Activated naive CD8-positive, alpha-beta T cell treated with anti-CD3 and anti-CD28 coated beads, Interleukin-2, amount 10 ng/mL, durations not matched to agents 7 days and 5 days (primary cell): ENCODE results near the gene SPOP. TPM values are rescaled to one million over a fixed set of nuclear protein-coding genes. Genes with fewer than 3 reads are reported as not detected.
A peak's percentile ranks its signal among the peaks of the same experiment; 100 is the strongest.
"Not testable (repeated sequence)": the region's sequence is repeated elsewhere in the genome, so short reads cannot be mapped to it uniquely, and the experiment has no call there.

Experiments
- ATAC-seq: fragments of 150-1000 bp; cut with Tn5 transposase; one replicate; pipeline ENCODE4 v1.10.0; 2021; ENCODE audit warnings: low read depth, moderate library complexity
- POLR2A ChIA-PET: fragments of 350-600 bp; sonication (Branson Sonifier 250); formaldehyde crosslinking; loops from one replicate; lab custom pipeline; 2021; ENCODE audit warnings: antibody characterized with exemption; lab: Charles Lee
- DNase-seq: peaks from one replicate; pipeline ENCODE4 v3.0.0; 2021
- H3K27ac Mint-ChIP-seq: one replicate; pipeline ENCODE4 v1.8.0; 2022; ENCODE audit warnings: mild to moderate bottlenecking, mixed read lengths
- H3K27me3 Mint-ChIP-seq: one replicate; pipeline ENCODE4 v1.8.0; 2022; ENCODE audit warnings: mild to moderate bottlenecking, moderate library complexity, mixed read lengths
- H3K36me3 Mint-ChIP-seq: one replicate; pipeline ENCODE4 v1.8.0; 2021; ENCODE audit warnings: mild to moderate bottlenecking, mixed read lengths
- H3K4me1 Mint-ChIP-seq: one replicate; pipeline ENCODE4 v1.8.0; 2021; ENCODE audit warnings: mixed read lengths
- H3K4me3 Mint-ChIP-seq: one replicate; pipeline ENCODE4 v1.8.0; 2022; ENCODE audit warnings: mild to moderate bottlenecking, moderate library complexity, mixed read lengths
- H3K9me3 Mint-ChIP-seq: one replicate; pipeline ENCODE4 v1.8.0; 2021; ENCODE audit warnings: mixed read lengths
- total RNA-seq, 2 experiments: library from RNA; stranded (reverse); gene quantifications; one replicate each; pipeline ENCODE4 v1.2.3, GENCODE V29; 2021

The SPOP gene
- 10 to 100 TPM; 49.6 to 60.6 TPM for total RNA-seq

- Mint-ChIP-seq H3K4me1 (peaks cover 33% of the 10 kb centered on the region), H3K36me3 (peaks cover 11% of the 10 kb centered on the region), H3K9me3 (peaks cover 2% of the 10 kb centered on the region), H3K27me3 (peaks cover 4% of the 10 kb centered on the region), H3K27ac (peak within 1 kb of the TSS; percentile 99), H3K4me3 (peak within 1 kb of the TSS; percentile 98)
- DNase-seq, result peak; percentile 97
- peak; percentile 89 for ATAC-seq
- POLR2A ChIA-PET, result interaction anchor here (0.6 to 2.0 kb wide), 8 partner anchors 10 to 1039 kb away, joined by 3 to 19 read pairs (median 5); no protein-coding TSS in a partner anchor
Measured at GRCh38 chr17:49677933-49678847, at the start of gene SPOP. TSS of gene SPOP (minus strand) at chr17:49678097. CDS start at chr17:49622810, 55,287 bp downstream.

GRCh38 chr17:49727380-49727779, 49.5 kb upstream of the SPOP start:
- POLR2A ChIA-PET, result interaction anchor here (0.5 to 1.2 kb wide), 2 partner anchors 37 to 50 kb away, joined by 3 to 4 read pairs; no protein-coding TSS in a partner anchor
- no peak for ATAC-seq
- peaks cover 28% of the 10 kb centered on the region for H3K4me1 Mint-ChIP-seq

GRCh38 chr17:49725452-49726130, 47.7 kb upstream of the SPOP start:
- ATAC-seq (no peak), DNase-seq (no peak)
- Mint-ChIP-seq H3K27ac (no peak overlapping the region), H3K36me3 (peaks cover 25% of the 10 kb centered on the region), H3K27me3 (no peaks in the 10 kb centered on the region), H3K9me3 (no peaks in the 10 kb centered on the region), H3K4me3 (no peak overlapping the region), H3K4me1 (peaks cover 23% of the 10 kb centered on the region)
- POLR2A ChIA-PET, result no interaction called here

More at GRCh38 chr17:49727380-49727779, 49.5 kb upstream of the SPOP start:
- H3K36me3 Mint-ChIP-seq, result peaks cover 31% of the 10 kb centered on the region
- no peaks in the 10 kb centered on the region for H3K27me3 Mint-ChIP-seq
- H3K27ac Mint-ChIP-seq, result no peak overlapping the region
- no peak overlapping the region for H3K4me3 Mint-ChIP-seq
- no peak for DNase-seq
- no peaks in the 10 kb centered on the region for H3K9me3 Mint-ChIP-seq

- H3K4me1 Mint-ChIP-seq, result peaks cover 20% of the 10 kb centered on the region
- POLR2A ChIA-PET, result interaction anchor here (0.7 kb wide), 1 partner anchor 39 kb away, joined by 3 read pairs; no protein-coding TSS in a partner anchor
- H3K9me3 Mint-ChIP-seq, H3K4me3 Mint-ChIP-seq, H3K27ac Mint-ChIP-seq, H3K27me3 Mint-ChIP-seq, DNase-seq, ATAC-seq: not testable (repeated sequence)
- H3K36me3 Mint-ChIP-seq, result peaks cover 29% of the 10 kb centered on the region
Measured at GRCh38 chr17:49724552-49724951, 46.7 kb upstream of the SPOP start.

GRCh38 chr17:49723423-49723822, 45.5 kb upstream of the SPOP start:
- no peak overlapping the region for H3K4me3 Mint-ChIP-seq
- no peaks in the 10 kb centered on the region for H3K27me3 Mint-ChIP-seq
- H3K36me3 Mint-ChIP-seq, result peaks cover 37% of the 10 kb centered on the region
- H3K4me1 Mint-ChIP-seq, result peaks cover 12% of the 10 kb centered on the region
- no peak overlapping the region for H3K27ac Mint-ChIP-seq
- no peak for DNase-seq
- POLR2A ChIA-PET, result no interaction called here
- ATAC-seq, result no peak
- H3K9me3 Mint-ChIP-seq, result no peaks in the 10 kb centered on the region

- Mint-ChIP-seq H3K4me1 (peaks cover 13% of the 10 kb centered on the region), H3K9me3 (no peaks in the 10 kb centered on the region), H3K27ac (no peak overlapping the region), H3K4me3 (no peak overlapping the region), H3K36me3 (peaks cover 48% of the 10 kb centered on the region), H3K27me3 (no peaks in the 10 kb centered on the region)
- DNase-seq (no peak), ATAC-seq (no peak)
- POLR2A ChIA-PET, result interaction anchor here (1.8 kb wide), 1 partner anchor 66 kb away, joined by 4 read pairs; the partner anchor contains the start of gene KAT7
Measured at GRCh38 chr17:49722066-49722465, 44.2 kb upstream of the SPOP start.

GRCh38 chr17:49717371-49717861, 39.5 kb upstream of the SPOP start:
- H3K27me3 Mint-ChIP-seq, result no peaks in the 10 kb centered on the region
- ATAC-seq, result no peak
- POLR2A ChIA-PET, result interaction anchor here (0.6 to 1.0 kb wide), 2 partner anchors 9 to 47 kb away, joined by 3 to 4 read pairs; partner anchors contain the start of gene FAM117A
- DNase-seq, result no peak
- H3K9me3 Mint-ChIP-seq, result no peaks in the 10 kb centered on the region
- peaks cover 53% of the 10 kb centered on the region for H3K36me3 Mint-ChIP-seq
- H3K4me3 Mint-ChIP-seq, result no peak overlapping the region
- peak overlapping the region; percentile 38 for H3K27ac Mint-ChIP-seq
- H3K4me1 Mint-ChIP-seq, result peaks cover 22% of the 10 kb centered on the region

GRCh38 chr17:49716668-49717364, 38.9 kb upstream of the SPOP start:
- H3K4me3 Mint-ChIP-seq, result no peak overlapping the region
- H3K27me3 Mint-ChIP-seq, result no peaks in the 10 kb centered on the region
- peaks cover 53% of the 10 kb centered on the region for H3K36me3 Mint-ChIP-seq
- DNase-seq (no peak), ATAC-seq (no peak)
- H3K27ac Mint-ChIP-seq, result peak overlapping the region; percentile 55
- no peaks in the 10 kb centered on the region for H3K9me3 Mint-ChIP-seq
- H3K4me1 Mint-ChIP-seq, result peaks cover 22% of the 10 kb centered on the region
- POLR2A ChIA-PET, result interaction anchor here (0.6 to 1.8 kb wide), 3 partner anchors 8 to 71 kb away, joined by 3 to 7 read pairs (median 4); partner anchors contain the start of genes FAM117A and KAT7

- Mint-ChIP-seq H3K9me3 (no peaks in the 10 kb centered on the region), H3K4me3 (no peak overlapping the region), H3K27me3 (no peaks in the 10 kb centered on the region), H3K4me1 (peaks cover 22% of the 10 kb centered on the region), H3K36me3 (peaks cover 54% of the 10 kb centered on the region), H3K27ac (peak overlapping the region; percentile 57)
- POLR2A ChIA-PET, result interaction anchor here (1.4 to 1.8 kb wide), 2 partner anchors 19 to 73 kb away, joined by 5 to 7 read pairs; partner anchors contain the start of gene KAT7
- ATAC-seq (no peak), DNase-seq (no peak)
Measured at GRCh38 chr17:49715717-49716279, 37.9 kb upstream of the SPOP start.

- H3K36me3 Mint-ChIP-seq, result peaks cover 54% of the 10 kb centered on the region
- peak; percentile 52 for ATAC-seq
- POLR2A ChIA-PET, result interaction anchor here (1.4 to 1.8 kb wide), 2 partner anchors 19 to 73 kb away, joined by 5 to 7 read pairs; partner anchors contain the start of gene KAT7
Measured at GRCh38 chr17:49715216-49715615, 37.3 kb upstream of the SPOP start.

GRCh38 chr17:49708515-49709183, 30.8 kb upstream of the SPOP start:
- DNase-seq (no peak), ATAC-seq (no peak)
- no peaks in the 10 kb centered on the region for H3K9me3 Mint-ChIP-seq
- peaks cover 34% of the 10 kb centered on the region for H3K4me1 Mint-ChIP-seq
- no peaks in the 10 kb centered on the region for H3K27me3 Mint-ChIP-seq
- peak overlapping the region; percentile 93 for H3K4me3 Mint-ChIP-seq
- POLR2A ChIA-PET, result interaction anchor here (0.6 to 2.4 kb wide), 20 partner anchors 9 to 727 kb away, joined by 3 to 16 read pairs (median 4); partner anchors contain the start of genes FAM117A, KAT7 and PHB1
- peaks cover 4% of the 10 kb centered on the region for H3K36me3 Mint-ChIP-seq
- H3K27ac Mint-ChIP-seq, result peak overlapping the region; percentile 98

More at GRCh38 chr17:49715216-49715615, 37.3 kb upstream of the SPOP start:
- Mint-ChIP-seq H3K4me1 (peaks cover 22% of the 10 kb centered on the region), H3K27me3 (no peaks in the 10 kb centered on the region), H3K27ac (peak overlapping the region; percentile 57), H3K4me3 (no peak overlapping the region), H3K9me3 (no peaks in the 10 kb centered on the region)
- no peak for DNase-seq
